CD14-positive monocyte (primary cell): ENCODE results near the gene ASB12. TPM values are rescaled to one million over a fixed set of nuclear protein-coding genes. Genes with fewer than 3 reads are reported as not detected.

Source experiments
- DNase-seq, 3 donors: peaks; one replicate each; pipeline ENCODE4 v3.0.0-alpha.2; 2011 to 2022
- H2AFZ ChIP-seq: 2 replicates; pipeline ENCODE4 v1.6.0; 2012; ENCODE audit warnings: mild to moderate bottlenecking, low read depth, low read length, inconsistent platforms; ENCODE audit not compliant: insufficient read depth, poor library complexity, severe bottlenecking
- H3K27ac ChIP-seq, 2 donors: 1 replicate in 1 of 2; 2 replicates in 1 of 2; pipeline ENCODE4 v1.5.1; 2012 to 2013; ENCODE audit warnings: low read length in 2 of 2, control low read depth in 1 of 2, inconsistent platforms in 1 of 2, low read depth in 1 of 2, mild to moderate bottlenecking in 1 of 2
- H3K27me3 ChIP-seq, 2 donors: one replicate each; pipeline versions ENCODE4 v1.6.0 to v1.6.1; 2011 to 2013; ENCODE audit warnings: low read length in 2 of 2; ENCODE audit not compliant: control insufficient read depth in 2 of 2, insufficient read depth in 2 of 2
- H3K36me3 ChIP-seq, 2 donors: replicated peaks in 1 of 2; 1 replicate in 1 of 2; 2 replicates in 1 of 2; pipeline versions ENCODE4 v1.5.1 to v1.6.1; 2012 to 2013; ENCODE audit warnings: low read length in 2 of 2, control low read depth in 1 of 2, inconsistent platforms in 1 of 2, mild to moderate bottlenecking in 1 of 2; ENCODE audit not compliant: insufficient read depth in 2 of 2, control insufficient read depth in 1 of 2
- H3K4me1 ChIP-seq, 2 donors: 1 replicate in 1 of 2; 2 replicates in 1 of 2; pipeline versions ENCODE4 v1.5.1 to v1.6.1; 2012 to 2013; ENCODE audit warnings: low read length in 2 of 2, control low read depth in 1 of 2, inconsistent platforms in 1 of 2, mild to moderate bottlenecking in 1 of 2, moderate library complexity in 1 of 2; ENCODE audit not compliant: insufficient read depth in 2 of 2, control insufficient read depth in 1 of 2
- H3K4me2 ChIP-seq: replicated peaks from 2 replicates; pipeline ENCODE3; 2012; ENCODE audit warnings: low read length, moderate library complexity, mild to moderate bottlenecking; ENCODE audit not compliant: poor library complexity, severe bottlenecking; ENCODE audit errors: extremely low read depth
- H3K4me3 ChIP-seq, 3 experiments: fragments of 200-600 bp in 1 of 3; sonication (generic) in 1 of 3; replicated peaks in 1 of 3; 1 replicate in 2 of 3; 2 replicates in 1 of 3; pipeline ENCODE4 v1.5.1; 2011 to 2013; ENCODE audit warnings: low read length in 3 of 3, mild to moderate bottlenecking in 3 of 3, control low read depth in 2 of 3, low read depth in 2 of 3, inconsistent platforms in 1 of 3, moderate library complexity in 1 of 3
- H3K79me2 ChIP-seq: 2 replicates; pipeline ENCODE4 v1.6.0; 2012; ENCODE audit warnings: mild to moderate bottlenecking, control low read depth, inconsistent platforms, low read length, moderate library complexity; ENCODE audit not compliant: insufficient read depth
- H3K9ac ChIP-seq: 2 replicates; pipeline ENCODE4 v1.6.0; 2017; ENCODE audit warnings: low read length, mild to moderate bottlenecking; ENCODE audit not compliant: insufficient read depth, poor library complexity, severe bottlenecking
- H3K9me3 ChIP-seq, 2 donors: replicated peaks in 1 of 2; 1 replicate in 1 of 2; 2 replicates in 1 of 2; pipeline versions ENCODE4 v1.5.1 to v1.6.1; 2012 to 2013; ENCODE audit warnings: low read length in 2 of 2, control low read depth in 1 of 2; ENCODE audit not compliant: control insufficient read depth in 1 of 2, insufficient read depth in 1 of 2
- H4K20me1 ChIP-seq: 2 replicates; pipeline ENCODE4 v1.6.0; 2012; ENCODE audit warnings: mild to moderate bottlenecking, low read length, control low read depth, moderate library complexity; ENCODE audit not compliant: insufficient read depth
- H3K27ac Mint-ChIP-seq, 7 donors: one replicate each; pipeline ENCODE4 v1.8.0; 2020; ENCODE audit warnings: mild to moderate bottlenecking in 7 of 7, mixed read lengths in 7 of 7, moderate library complexity in 6 of 7, inconsistent platforms in 2 of 7
- H3K27me3 Mint-ChIP-seq, 3 donors: one replicate each; pipeline ENCODE4 v1.8.0; 2021 to 2022; ENCODE audit warnings: low read depth in 3 of 3, mild to moderate bottlenecking in 3 of 3, mixed read lengths in 3 of 3, moderate library complexity in 3 of 3, inconsistent platforms in 1 of 3
- H3K36me3 Mint-ChIP-seq, 2 donors: one replicate each; pipeline ENCODE4 v1.8.0; 2020; ENCODE audit warnings: mixed read lengths in 2 of 2, inconsistent platforms in 1 of 2, mild to moderate bottlenecking in 1 of 2
- H3K4me1 Mint-ChIP-seq: one replicate; pipeline ENCODE4 v1.8.0; 2020; ENCODE audit warnings: mild to moderate bottlenecking, mixed read lengths
- H3K4me3 Mint-ChIP-seq, 2 donors: one replicate each; pipeline ENCODE4 v1.8.0; 2020; ENCODE audit warnings: mild to moderate bottlenecking in 2 of 2, mixed read lengths in 2 of 2, moderate library complexity in 1 of 2
- H3K9me3 Mint-ChIP-seq, 7 donors: one replicate each; pipeline ENCODE4 v1.8.0; 2020 to 2022; ENCODE audit warnings: mixed read lengths in 7 of 7, mild to moderate bottlenecking in 6 of 7, moderate library complexity in 6 of 7, inconsistent platforms in 2 of 7
- CTCF ChIP-seq: fragments of 200-600 bp; IDR thresholded peaks from one replicate; pipeline ENCODE4 v1.8.0; 2022; ENCODE audit warnings: antibody characterized with exemption, mild to moderate bottlenecking
- WGBS: methylation state at CpG from one replicate; pipeline ENCODE4 v1.1.5; 2013; ENCODE audit warnings: missing lambda C conversion rate; ENCODE audit not compliant: insufficient coverage; 5-methylcytosine and 5-hydroxymethylcytosine counted together
- intact Hi-C, 2 donors: fragments of 100-400 bp; cut with micrococcal nuclease; formaldehyde crosslinking; loops; one replicate each; pipeline versions ENCODE4 v1.15.0 to v1.15.1; 2023
- polyA plus RNA-seq, 3 donors: library from polyadenylated mRNA; depleted of rRNA in 1 of 3; unstranded in 2 of 3; stranded (reverse) in 1 of 3; fragments of 300-500 nt in 2 of 3; fragments of >200 nt in 1 of 3; fragmentation: Illumina TruSeq in 2 of 3; gene quantifications; 1 replicate in 2 of 3; 2 replicates in 1 of 3; pipeline ENCODE4 v1.2.3, GENCODE V29; 2012 to 2021

ASB12 gene
- polyA plus RNA-seq, 3 donors = not detected

- Histone ChIP-seq H3K27me3 (no peaks in the 10 kb centered on the region), H3K79me2 (no peaks in the 10 kb centered on the region), H3K9me3 (no peaks in the 10 kb centered on the region), H3K4me3 (no peak overlapping the region), H3K36me3 (no peaks in the 10 kb centered on the region), H4K20me1 (no peaks in the 10 kb centered on the region), H2AFZ (no peak overlapping the region), H3K4me2 (no peak overlapping the region), H3K4me1 (no peaks in the 10 kb centered on the region), H3K9ac (no peak overlapping the region), H3K27ac (no peak overlapping the region)
- Mint-ChIP-seq H3K9me3 (no peaks in the 10 kb centered on the region), H3K4me3 (no peak overlapping the region), H3K27me3 (peaks cover 0 to 9% (median 2%) of the 10 kb centered on the region in 3 donors), H3K36me3 (peaks cover 0 to 1% of the 10 kb centered on the region in 2 donors), H3K4me1 (peaks cover 3% of the 10 kb centered on the region), H3K27ac (no peak overlapping the region)
- no peak for DNase-seq
- intact Hi-C loops = no loop called here
- no peak for TF ChIP-seq CTCF
Measured at GRCh38 chrX:64198036-64198435, 32.4 kb downstream of the ASB12 start.

DNA sequence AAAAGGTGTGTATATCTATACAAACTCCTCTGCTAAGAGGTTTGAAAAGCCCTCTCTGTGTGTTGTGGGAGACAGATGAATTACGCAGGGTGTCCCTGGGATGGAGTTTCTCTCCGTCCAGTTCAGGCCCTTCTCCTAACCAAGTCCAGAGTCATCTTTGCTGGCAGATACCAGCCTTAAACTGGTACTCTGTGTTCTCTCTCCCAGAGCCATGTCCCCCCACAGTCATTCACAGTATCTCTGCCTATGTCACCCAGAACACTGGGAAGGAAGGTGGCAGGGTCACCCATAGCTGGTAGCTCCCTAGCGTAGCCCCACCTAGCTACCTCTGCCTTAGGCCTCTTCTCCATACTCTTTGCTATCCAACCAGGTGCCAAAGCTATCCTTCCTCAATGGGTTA, 33.8 kb downstream of the ASB12 start:
- Histone ChIP-seq H3K36me3 (no peaks in the 10 kb centered on the region), H3K4me1 (no peaks in the 10 kb centered on the region), H4K20me1 (no peaks in the 10 kb centered on the region), H3K4me3 (no peak overlapping the region), H3K9ac (no peak overlapping the region), H3K79me2 (no peaks in the 10 kb centered on the region), H3K4me2 (no peak overlapping the region), H3K9me3 (no peaks in the 10 kb centered on the region), H2AFZ (no peak overlapping the region), H3K27ac (no peak overlapping the region), H3K27me3 (no peaks in the 10 kb centered on the region)
- Mint-ChIP-seq H3K27me3 (peaks cover 0 to 10% (median 2%) of the 10 kb centered on the region in 3 donors), H3K36me3 (peaks cover 6 to 7% of the 10 kb centered on the region in 2 donors), H3K27ac (no peak overlapping the region), H3K4me3 (no peak overlapping the region), H3K4me1 (no peaks in the 10 kb centered on the region), H3K9me3 (peaks cover 0 to 3% (median 0%) of the 10 kb centered on the region in 7 donors)
- WGBS = no CpG with 5 or more reads among the region's 3 CpGs
- no peak for TF ChIP-seq CTCF
- no peak for DNase-seq
- intact Hi-C loops = no loop called here
